HEK293 (cell line): ENCODE results near the gene JAK3.
A peak's percentile ranks its signal among the peaks of the same experiment; 100 is the strongest.

Experiments used
- CTCF ChIA-PET: fragments of 350-600 bp; formaldehyde crosslinking; extraction: SDS; loops from one replicate; lab custom pipeline; 2021; ENCODE audit warnings: antibody characterized with exemption; lab: Yijun Ruan, JAX
- POLR2A ChIA-PET: fragments of 300-600 bp; formaldehyde crosslinking; extraction: SDS; loops from one replicate; lab custom pipeline; 2020; ENCODE audit warnings: antibody characterized with exemption, inconsistent platforms; lab: Yijun Ruan, JAX
- H3K27ac ChIP-seq: fragments of 200-500 bp; sonication (Bioruptor generic); 2 replicates; pipeline ENCODE4 v1.5.1; 2014; ENCODE audit warnings: low read depth, low read length, control low read depth, inconsistent platforms; ENCODE audit errors: extremely low read depth
- H3K36me3 ChIP-seq, 2 experiments: fragments of 200-500 bp in 1 of 2; sonication (Bioruptor generic) in 1 of 2; 1 replicate in 1 of 2; 2 replicates in 1 of 2; pipeline ENCODE4 v1.5.1; 2014 to 2017; ENCODE audit warnings: inconsistent platforms in 2 of 2, low read length in 2 of 2; ENCODE audit not compliant: control insufficient read depth in 2 of 2, insufficient read depth in 1 of 2
- H3K4me1 ChIP-seq: fragments of 200-500 bp; sonication (Bioruptor generic); 2 replicates; pipeline ENCODE4 v1.5.1; 2014; ENCODE audit warnings: mild to moderate bottlenecking, low read length, inconsistent platforms; ENCODE audit not compliant: control insufficient read depth, insufficient read depth
- H3K4me3 ChIP-seq: 2 replicates; pipeline ENCODE4 v1.5.1; 2011; ENCODE audit warnings: low read depth, mild to moderate bottlenecking, control low read depth, low read length, moderate library complexity
- H3K9me3 ChIP-seq: fragments of 200-500 bp; sonication (Bioruptor generic); 2 replicates; pipeline ENCODE4 v1.5.1; 2014; ENCODE audit warnings: low read depth, low read length, inconsistent platforms; ENCODE audit not compliant: control insufficient read depth, insufficient read depth
- GLIS2 ChIP-seq: fragments of 450-650 bp; formaldehyde crosslinking; IDR thresholded peaks from 2 replicates; pipeline ENCODE4 v1.5.1; 2016; ENCODE audit warnings: missing biosample characterization, missing genetic modification characterization
- KLF1 ChIP-seq: fragments of 450-650 bp; formaldehyde crosslinking; IDR thresholded peaks from 2 replicates; pipeline ENCODE4 v1.5.1; 2016; ENCODE audit warnings: missing biosample characterization, missing genetic modification characterization
- KLF16 ChIP-seq: fragments of 450-650 bp; formaldehyde crosslinking; IDR thresholded peaks from 2 replicates; pipeline ENCODE4 v1.5.1; 2017; ENCODE audit warnings: missing biosample characterization, missing genetic modification characterization
- OVOL3 ChIP-seq: fragments of 450-650 bp; formaldehyde crosslinking; IDR thresholded peaks from 2 replicates; pipeline ENCODE4 v1.5.1; 2016; ENCODE audit warnings: missing biosample characterization, missing genetic modification characterization
- SCRT1 ChIP-seq: fragments of 450-650 bp; formaldehyde crosslinking; IDR thresholded peaks from 2 replicates; pipeline ENCODE4 v1.5.1; 2016; ENCODE audit warnings: missing biosample characterization, missing genetic modification characterization, borderline replicate concordance
- SETDB1 ChIP-seq: IDR thresholded peaks from one replicate; pipeline ENCODE4 v1.6.1; 2017; ENCODE audit warnings: mild to moderate bottlenecking, low read length, moderate library complexity, mixed read lengths; ENCODE audit not compliant: insufficient read length
- SP2 ChIP-seq: fragments of 450-650 bp; formaldehyde crosslinking; IDR thresholded peaks from 2 replicates; pipeline ENCODE4 v1.5.1; 2016; ENCODE audit warnings: missing biosample characterization, missing genetic modification characterization
- SP7 ChIP-seq: fragments of 450-650 bp; formaldehyde crosslinking; IDR thresholded peaks from 2 replicates; pipeline ENCODE4 v1.5.1; 2016; ENCODE audit warnings: missing biosample characterization, missing genetic modification characterization
- YY2 ChIP-seq: fragments of 450-650 bp; formaldehyde crosslinking; IDR thresholded peaks from 2 replicates; pipeline ENCODE4 v1.5.1; 2016; ENCODE audit warnings: missing biosample characterization, missing genetic modification characterization
- ZBTB48 ChIP-seq: fragments of 450-650 bp; formaldehyde crosslinking; IDR thresholded peaks from 2 replicates; pipeline ENCODE4 v1.5.1; 2016; ENCODE audit warnings: missing biosample characterization, missing genetic modification characterization
- ZFP69B ChIP-seq: fragments of 450-650 bp; formaldehyde crosslinking; IDR thresholded peaks from 2 replicates; pipeline ENCODE4 v1.5.1; 2016; ENCODE audit warnings: missing biosample characterization, missing genetic modification characterization
- ZNF16 ChIP-seq: fragments of 450-650 bp; formaldehyde crosslinking; IDR thresholded peaks from 2 replicates; pipeline ENCODE4 v1.5.1; 2016; ENCODE audit warnings: low read depth, missing biosample characterization, missing genetic modification characterization
- ZNF2 ChIP-seq: fragments of 450-650 bp; formaldehyde crosslinking; IDR thresholded peaks from 2 replicates; pipeline ENCODE4 v1.5.1; 2016; ENCODE audit warnings: missing biosample characterization, missing genetic modification characterization
- ZNF335 ChIP-seq: fragments of 450-650 bp; formaldehyde crosslinking; conservative IDR thresholded peaks from 2 replicates; pipeline ENCODE4 v1.5.1; 2016; ENCODE audit warnings: missing biosample characterization, missing genetic modification characterization
- ZNF404 ChIP-seq: fragments of 450-650 bp; formaldehyde crosslinking; IDR thresholded peaks from 2 replicates; pipeline ENCODE4 v1.5.1; 2017; ENCODE audit warnings: missing biosample characterization, missing genetic modification characterization
- ZNF416 ChIP-seq: fragments of 450-650 bp; formaldehyde crosslinking; IDR thresholded peaks from 2 replicates; pipeline ENCODE4 v1.5.1; 2016; ENCODE audit warnings: missing biosample characterization, missing genetic modification characterization
- ZNF501 ChIP-seq: fragments of 450-650 bp; formaldehyde crosslinking; IDR thresholded peaks from 2 replicates; pipeline ENCODE4 v1.5.1; 2016; ENCODE audit warnings: missing biosample characterization, missing genetic modification characterization
- ZNF561 ChIP-seq: fragments of 450-650 bp; IDR thresholded peaks from 2 replicates; pipeline ENCODE4 v1.5.1; 2018; ENCODE audit warnings: missing biosample characterization, missing genetic modification characterization, borderline replicate concordance
- ZNF621 ChIP-seq: fragments of 450-650 bp; formaldehyde crosslinking; IDR thresholded peaks from 2 replicates; pipeline ENCODE4 v1.5.1; 2017; ENCODE audit warnings: missing biosample characterization, missing genetic modification characterization
- ZNF654 ChIP-seq: fragments of 450-650 bp; formaldehyde crosslinking; IDR thresholded peaks from 2 replicates; pipeline ENCODE4 v1.5.1; 2016; ENCODE audit warnings: low read depth, missing biosample characterization, missing genetic modification characterization
- ZNF664 ChIP-seq: fragments of 450-650 bp; formaldehyde crosslinking; IDR thresholded peaks from 2 replicates; pipeline ENCODE4 v1.5.1; 2016; ENCODE audit warnings: missing biosample characterization, missing genetic modification characterization
- ZNF76 ChIP-seq: fragments of 450-650 bp; formaldehyde crosslinking; IDR thresholded peaks from 2 replicates; pipeline ENCODE4; 2016; ENCODE audit warnings: low read depth, missing biosample characterization, missing genetic modification characterization, borderline replicate concordance
- ZSCAN30 ChIP-seq: fragments of 450-650 bp; IDR thresholded peaks from 2 replicates; pipeline ENCODE4 v1.5.1; 2018; ENCODE audit warnings: missing biosample characterization, mild to moderate bottlenecking, missing genetic modification characterization, moderate library complexity
- ZXDB ChIP-seq: fragments of 450-650 bp; formaldehyde crosslinking; IDR thresholded peaks from 2 replicates; pipeline ENCODE4 v1.5.1; 2016; ENCODE audit warnings: missing biosample characterization, missing genetic modification characterization
- TF ChIP-seq, protein P1 (sequence below): fragments of 450-650 bp; formaldehyde crosslinking; optimal IDR thresholded peaks from 2 replicates; pipeline ENCODE3; 2016; ENCODE audit warnings: missing biosample characterization, mild to moderate bottlenecking, missing genetic modification characterization
- TF ChIP-seq, protein P2 (sequence below): fragments of 450-650 bp; formaldehyde crosslinking; IDR thresholded peaks from 2 replicates; pipeline ENCODE4 v1.5.1; 2016; ENCODE audit warnings: missing biosample characterization, missing genetic modification characterization
- TF ChIP-seq, protein P3 (sequence below): fragments of 450-650 bp; formaldehyde crosslinking; IDR thresholded peaks from 2 replicates; pipeline ENCODE4 v1.5.1; 2016; ENCODE audit warnings: missing biosample characterization, missing genetic modification characterization

Gene JAK3

DNA sequence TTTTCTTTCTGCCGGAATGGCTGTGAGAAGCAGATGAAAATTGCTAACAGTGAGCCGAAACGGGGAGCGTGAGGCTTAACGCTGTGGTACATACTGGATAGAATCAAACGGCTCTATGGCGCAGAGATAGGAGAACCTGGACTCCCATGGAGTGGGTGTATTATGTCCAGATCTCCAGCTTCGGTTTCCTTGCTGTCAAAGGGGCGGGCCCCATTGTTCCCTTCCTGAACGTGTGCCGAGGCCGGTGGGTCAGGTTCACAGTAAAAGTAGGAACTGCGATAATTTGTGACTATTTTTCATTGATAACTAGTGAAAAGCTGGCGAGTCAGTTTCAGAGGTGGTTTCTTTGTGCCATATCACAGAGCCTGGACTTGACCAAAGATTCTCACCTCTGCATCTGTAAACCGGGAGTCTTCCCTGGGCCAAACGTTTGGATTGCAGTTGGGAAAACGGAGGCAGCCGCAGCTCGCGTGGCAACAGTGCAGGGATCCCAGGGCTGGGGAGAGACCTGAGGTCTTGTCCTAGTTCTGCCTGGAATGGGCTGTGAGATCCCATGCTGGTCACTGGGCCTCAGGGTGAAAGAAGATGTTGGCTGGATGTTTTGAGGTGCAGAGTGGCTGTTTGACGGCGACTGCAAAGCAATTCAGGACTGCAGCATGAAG is 12.7 kb upstream of the JAK3 start:
- CTCF ChIA-PET, result interaction anchor here (0.5 to 2.2 kb wide), 6 partner anchors 10 to 541 kb away, joined by 3 to 15 read pairs (median 8); no protein-coding TSS in a partner anchor
- Histone ChIP-seq H3K36me3 (peaks cover 0 to 54% of the 10 kb centered on the region in 2 experiments; a peak in 2 of 3 replicates), H3K4me3 (peak overlapping the region; percentile 100), H3K9me3 (no peaks in the 10 kb centered on the region), H3K27ac (peak overlapping the region; percentile 76), H3K4me1 (0 out of 2 replicates have a peak, but pooled peaks cover 3% of the 10 kb centered on the region)
- 0 out of 2 replicates have a peak, but pooled peaks have one; percentile 0 for TF ChIP-seq ZNF501 (tag by site-specific recombination)
- TF ChIP-seq GLIS2 (tag by site-specific recombination), result no peak
- POLR2A ChIA-PET, result interaction anchor here (0.6 to 3.8 kb wide), 5 partner anchors 68 to 464 kb away, joined by 3 to 86 read pairs (median 4); partner anchors contain the start of genes CCDC124 and MAP1S

DNA sequence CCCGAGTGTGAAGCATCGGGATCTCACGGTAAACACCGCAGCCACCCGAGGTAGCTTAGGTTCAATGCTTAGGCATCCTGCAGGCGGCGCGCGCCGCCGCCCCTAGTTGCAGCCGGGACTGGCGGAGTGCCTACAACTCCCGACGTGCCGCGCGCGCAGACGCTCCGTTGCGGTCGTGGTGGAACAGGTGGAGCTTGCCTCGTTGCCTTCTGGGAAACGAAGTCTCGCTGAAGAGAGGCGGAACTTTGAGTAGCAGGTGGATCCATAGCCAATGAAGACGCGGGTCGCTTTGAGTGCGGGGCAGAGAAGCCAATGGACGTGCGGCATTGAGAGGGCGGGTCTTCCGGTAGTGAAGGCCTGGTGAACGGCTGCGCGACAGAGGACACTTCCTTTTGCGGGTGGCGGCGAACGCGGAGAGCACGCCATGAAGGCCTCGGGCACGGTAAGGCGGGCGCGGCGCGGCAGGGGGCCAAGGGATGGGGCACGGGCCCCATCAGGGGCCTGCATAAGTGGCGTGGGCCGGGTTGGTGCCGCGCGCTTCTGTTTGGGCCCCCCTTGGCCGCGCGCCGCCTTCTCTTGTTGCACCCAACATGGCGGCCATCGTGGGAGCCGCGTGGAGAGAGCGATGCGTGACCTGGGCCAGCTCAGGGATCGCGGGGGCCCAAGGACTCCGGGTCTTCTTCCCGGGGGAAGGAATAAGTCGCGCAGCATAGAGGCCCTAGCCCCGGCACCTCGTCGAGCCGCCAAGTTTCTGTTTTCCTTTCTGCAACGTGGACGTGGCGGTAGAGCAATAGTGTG is 11.9 kb upstream of the JAK3 start, which contains the start of gene RPL18A:
Gene RPL18A (plus strand): TSS at position 378 of the 798 bp plus-strand sequence. CDS start 47 bp downstream, at position 425.
- ChIA-PET CTCF (interaction anchor here (0.5 to 2.6 kb wide), 35 partner anchors 9 to 542 kb away, joined by 3 to 25 read pairs (median 4); partner anchors contain the start of genes B3GNT3, CCDC124 and SLC5A5), POLR2A (interaction anchor here (0.6 to 3.8 kb wide), 32 partner anchors 10 to 1137 kb away, joined by 3 to 86 read pairs (median 4); partner anchors contain the start of genes B3GNT3, CCDC124, MAP1S and MVB12A)
- H3K36me3 ChIP-seq, result peaks cover 0 to 46% of the 10 kb centered on the region in 2 experiments; a peak in 2 of 3 replicates
- H3K4me1 ChIP-seq, result 0 out of 2 replicates have a peak, but pooled peaks cover 3% of the 10 kb centered on the region
- H3K27ac ChIP-seq, result peak within 1 kb of the TSS; percentile 76
- H3K4me3 ChIP-seq, result peak within 1 kb of the TSS; percentile 100
- H3K9me3 ChIP-seq, result no peaks in the 10 kb centered on the region
- no peak for TF ChIP-seq SETDB1
- TF ChIP-seq ZNF404 (tag by site-specific recombination), result no peak
- TF ChIP-seq, protein P1, sequence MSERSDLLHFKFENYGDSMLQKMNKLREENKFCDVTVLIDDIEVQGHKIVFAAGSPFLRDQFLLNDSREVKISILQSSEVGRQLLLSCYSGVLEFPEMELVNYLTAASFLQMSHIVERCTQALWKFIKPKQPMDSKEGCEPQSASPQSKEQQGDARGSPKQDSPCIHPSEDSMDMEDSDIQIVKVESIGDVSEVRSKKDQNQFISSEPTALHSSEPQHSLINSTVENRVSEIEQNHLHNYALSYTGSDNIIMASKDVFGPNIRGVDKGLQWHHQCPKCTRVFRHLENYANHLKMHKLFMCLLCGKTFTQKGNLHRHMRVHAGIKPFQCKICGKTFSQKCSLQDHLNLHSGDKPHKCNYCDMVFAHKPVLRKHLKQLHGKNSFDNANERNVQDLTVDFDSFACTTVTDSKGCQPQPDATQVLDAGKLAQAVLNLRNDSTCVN (tag by site-specific recombination), result peak; percentile 95
- no peak for TF ChIP-seq ZNF664 (tag by site-specific recombination)
- peak; percentile 83 for TF ChIP-seq ZSCAN30 (tag by site-specific recombination)
- peak; percentile 40 for TF ChIP-seq ZNF654 (tag by site-specific recombination)
- TF ChIP-seq SCRT1 (tag by site-specific recombination), result peak; percentile 99
- no peak for TF ChIP-seq ZNF16
- peak; percentile 73; the same call in 1 of the 2 replicates for TF ChIP-seq ZNF2 (tag by site-specific recombination)
- TF ChIP-seq ZNF561, result peak; percentile 49; the same call in 1 of the 2 replicates
- TF ChIP-seq SP2, result peak; percentile 99
- 0 out of 2 replicates have a peak, but pooled peaks have one; percentile 15 for TF ChIP-seq OVOL3 (tag by site-specific recombination)
- TF ChIP-seq ZNF416 (tag by site-specific recombination), result no peak
- TF ChIP-seq KLF1 (tag by site-specific recombination), result 0 out of 2 replicates have a peak, but pooled peaks have one; percentile 23
- TF ChIP-seq, protein P2, sequence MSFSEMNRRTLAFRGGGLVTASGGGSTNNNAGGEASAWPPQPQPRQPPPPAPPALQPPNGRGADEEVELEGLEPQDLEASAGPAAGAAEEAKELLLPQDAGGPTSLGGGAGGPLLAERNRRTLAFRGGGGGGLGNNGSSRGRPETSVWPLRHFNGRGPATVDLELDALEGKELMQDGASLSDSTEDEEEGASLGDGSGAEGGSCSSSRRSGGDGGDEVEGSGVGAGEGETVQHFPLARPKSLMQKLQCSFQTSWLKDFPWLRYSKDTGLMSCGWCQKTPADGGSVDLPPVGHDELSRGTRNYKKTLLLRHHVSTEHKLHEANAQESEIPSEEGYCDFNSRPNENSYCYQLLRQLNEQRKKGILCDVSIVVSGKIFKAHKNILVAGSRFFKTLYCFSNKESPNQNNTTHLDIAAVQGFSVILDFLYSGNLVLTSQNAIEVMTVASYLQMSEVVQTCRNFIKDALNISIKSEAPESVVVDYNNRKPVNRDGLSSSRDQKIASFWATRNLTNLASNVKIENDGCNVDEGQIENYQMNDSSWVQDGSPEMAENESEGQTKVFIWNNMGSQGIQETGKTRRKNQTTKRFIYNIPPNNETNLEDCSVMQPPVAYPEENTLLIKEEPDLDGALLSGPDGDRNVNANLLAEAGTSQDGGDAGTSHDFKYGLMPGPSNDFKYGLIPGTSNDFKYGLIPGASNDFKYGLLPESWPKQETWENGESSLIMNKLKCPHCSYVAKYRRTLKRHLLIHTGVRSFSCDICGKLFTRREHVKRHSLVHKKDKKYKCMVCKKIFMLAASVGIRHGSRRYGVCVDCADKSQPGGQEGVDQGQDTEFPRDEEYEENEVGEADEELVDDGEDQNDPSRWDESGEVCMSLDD (tag by site-specific recombination), result peak; percentile 52; the same call in 1 of the 2 replicates
- TF ChIP-seq, protein P3, sequence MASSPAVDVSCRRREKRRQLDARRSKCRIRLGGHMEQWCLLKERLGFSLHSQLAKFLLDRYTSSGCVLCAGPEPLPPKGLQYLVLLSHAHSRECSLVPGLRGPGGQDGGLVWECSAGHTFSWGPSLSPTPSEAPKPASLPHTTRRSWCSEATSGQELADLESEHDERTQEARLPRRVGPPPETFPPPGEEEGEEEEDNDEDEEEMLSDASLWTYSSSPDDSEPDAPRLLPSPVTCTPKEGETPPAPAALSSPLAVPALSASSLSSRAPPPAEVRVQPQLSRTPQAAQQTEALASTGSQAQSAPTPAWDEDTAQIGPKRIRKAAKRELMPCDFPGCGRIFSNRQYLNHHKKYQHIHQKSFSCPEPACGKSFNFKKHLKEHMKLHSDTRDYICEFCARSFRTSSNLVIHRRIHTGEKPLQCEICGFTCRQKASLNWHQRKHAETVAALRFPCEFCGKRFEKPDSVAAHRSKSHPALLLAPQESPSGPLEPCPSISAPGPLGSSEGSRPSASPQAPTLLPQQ, result peak; percentile 68; the same call in 1 of the 2 replicates
- TF ChIP-seq ZBTB48 (tag by site-specific recombination), result peak; percentile 25; the same call in 1 of the 2 replicates
- TF ChIP-seq KLF16 (tag by site-specific recombination), result 0 out of 2 replicates have a peak, but pooled peaks have one; percentile 58
- TF ChIP-seq SP7 (tag by site-specific recombination), result peak; percentile 76
- peak; percentile 99 for TF ChIP-seq ZNF76
- TF ChIP-seq ZNF335 (tag by site-specific recombination), result peak; percentile 68; the same call in 1 of the 2 replicates
- peak; percentile 89 for TF ChIP-seq YY2 (tag by site-specific recombination)
- no peak for TF ChIP-seq ZNF621 (tag by site-specific recombination)
- TF ChIP-seq ZXDB, result peak; percentile 57
- TF ChIP-seq ZFP69B, result no peak
